ENCODE data around the gene ZNF236.
"Not testable (repeated sequence)": the region's sequence is repeated elsewhere in the genome, so short reads cannot be mapped to it uniquely, and the experiment has no call there.

The ZNF236 gene

GRCh38 chr18:76977684-76978232, 155.4 kb downstream of the ZNF236 start:
- no peak for DNase-seq

- no peak for DNase-seq
Observed at GRCh38 chr18:76978616-76979015, 156.3 kb downstream of the ZNF236 start.

- no peak for DNase-seq
Observed at GRCh38 chr18:76979111-76979751, 156.9 kb downstream of the ZNF236 start.

- no peak for DNase-seq
Observed at GRCh38 chr18:76979906-76980305, 157.5 kb downstream of the ZNF236 start.

GRCh38 chr18:76980663-76981395, 158.5 kb downstream of the ZNF236 start:
- DNase-seq: no peak

GRCh38 chr18:76981396-76981968, 159.1 kb downstream of the ZNF236 start:
- DNase-seq: no peak

- DNase-seq: no peak
Observed at GRCh38 chr18:76982038-76982437, 159.7 kb downstream of the ZNF236 start.

- peak; percentile 6 for DNase-seq
Observed at GRCh38 chr18:76982841-76983583, 160.7 kb downstream of the ZNF236 start.

- DNase-seq: no peak
Observed at GRCh38 chr18:76983613-76984051, 161.3 kb downstream of the ZNF236 start.

- no peak for DNase-seq
Observed at GRCh38 chr18:76984193-76985155, 162.1 kb downstream of the ZNF236 start.

- no peak for DNase-seq
Observed at GRCh38 chr18:76985156-76985950, 163.0 kb downstream of the ZNF236 start.

GRCh38 chr18:76985951-76986236, 163.5 kb downstream of the ZNF236 start:
- no peak for DNase-seq

- DNase-seq: no peak
Observed at GRCh38 chr18:76986406-76986805, 164.0 kb downstream of the ZNF236 start.

- no peak for DNase-seq
Observed at GRCh38 chr18:76988031-76988826, 165.9 kb downstream of the ZNF236 start.

- no peak for DNase-seq
Observed at GRCh38 chr18:76988827-76989646, 166.7 kb downstream of the ZNF236 start.

GRCh38 chr18:76989647-76990190, 167.4 kb downstream of the ZNF236 start:
- no peak for DNase-seq

GRCh38 chr18:76990343-76991020, 168.1 kb downstream of the ZNF236 start:
- DNase-seq: not testable (repeated sequence)

GRCh38 chr18:76991021-76991688, 168.8 kb downstream of the ZNF236 start:
- DNase-seq: no peak

All from SIG-M5 (cell line).